GM12878 (cell line): ENCODE data around the gene CHMP3. TPM values are rescaled to one million over a fixed set of nuclear protein-coding genes. Genes with fewer than 3 reads are reported as not detected.

Experiments used
- ATAC-seq: fragments of 200-7000 bp; cut with Tn5 transposase; 3 replicates; pipeline ENCODE4 v1.9.1; 2020; ENCODE audit warnings: mild to moderate bottlenecking, moderate library complexity
- BruUV-seq: library from RNA; stranded (reverse); fragments of 400-500 nt; replicated peaks from 2 replicates; lab custom pipeline; 2021; lab: Mats Ljungman, UMichigan
- CTCF ChIA-PET: fragments of 300-600 bp; sonication (Branson Sonifier 250); formaldehyde crosslinking; extraction: SDS; loops from one replicate; lab custom pipeline; 2021; ENCODE audit warnings: inconsistent platforms; lab: Yijun Ruan, JAX
- POLR2A ChIA-PET: fragments of 350-600 bp; formaldehyde crosslinking; extraction: SDS; loops from one replicate; lab custom pipeline; 2021; ENCODE audit warnings: inconsistent platforms; lab: Charles Lee
- RAD21 ChIA-PET: fragments of 300-600 bp; sonication (Branson Sonifier 250); formaldehyde crosslinking; loops from one replicate; lab custom pipeline; 2023; ENCODE audit warnings: antibody characterized with exemption; ENCODE audit not compliant: unreplicated experiment; lab: Charles Lee
- SMC1A ChIA-PET: fragments of 300-600 bp; sonication (Branson Sonifier 250); formaldehyde crosslinking; loops from one replicate; lab custom pipeline; 2023; ENCODE audit not compliant: unreplicated experiment, uncharacterized antibody; lab: Charles Lee
- DNase-seq: peaks from one replicate; pipeline ENCODE4 v3.0.0-alpha.2; 2011; ENCODE audit warnings: low read depth, low spot score
- FAIRE-seq: peaks from 3 replicates; lab custom pipeline; 2011; peaks lifted over from hg19 to GRCh38; lab: Jason Lieb, UNC
- H2AFZ ChIP-seq: 2 replicates; pipeline ENCODE4 v1.6.0; 2011; ENCODE audit warnings: low read depth, low read length, control low read depth; ENCODE audit not compliant: control insufficient read depth
- H3K27ac ChIP-seq: 2 replicates; pipeline ENCODE4 v1.5.1; 2011; ENCODE audit warnings: control low read depth; ENCODE audit not compliant: control insufficient read depth, insufficient read depth
- H3K27me3 ChIP-seq, 2 experiments: replicated peaks in 1 of 2; 2 replicates each; pipeline versions ENCODE4 v1.6.0 to v1.6.1; 2011; ENCODE audit warnings: low read length in 1 of 2; ENCODE audit not compliant: control insufficient read depth in 2 of 2, insufficient read depth in 2 of 2
- H3K36me3 ChIP-seq, 2 experiments: 2 replicates each; pipeline ENCODE4 v1.5.1; 2011; ENCODE audit warnings: low read length in 1 of 2; ENCODE audit not compliant: control insufficient read depth in 2 of 2, insufficient read depth in 2 of 2
- H3K4me1 ChIP-seq: 2 replicates; pipeline ENCODE4 v1.6.1; 2011; ENCODE audit warnings: mild to moderate bottlenecking, low read length, moderate library complexity, mixed read lengths; ENCODE audit not compliant: control insufficient read depth, insufficient read depth
- H3K4me2 ChIP-seq: 2 replicates; pipeline ENCODE4 v1.6.0; 2011; ENCODE audit warnings: control low read depth; ENCODE audit not compliant: control insufficient read depth, insufficient read depth
- H3K4me3 ChIP-seq: fragments of 200-600 bp; sonication (generic); 2 replicates; pipeline ENCODE4 v1.5.1; 2016
- H3K79me2 ChIP-seq: 2 replicates; pipeline ENCODE4 v1.6.0; 2011; ENCODE audit warnings: low read length; ENCODE audit not compliant: control insufficient read depth, insufficient read depth
- H3K9ac ChIP-seq: 2 replicates; pipeline ENCODE4 v1.8.0; 2011; ENCODE audit warnings: low read length, control low read depth, mixed read lengths; ENCODE audit not compliant: control insufficient read depth, insufficient read depth
- H3K9me3 ChIP-seq: replicated peaks from 3 replicates; pipeline ENCODE4 v1.5.1; 2011; ENCODE audit warnings: mild to moderate bottlenecking, low read length; ENCODE audit not compliant: control insufficient read depth, insufficient read depth
- H4K20me1 ChIP-seq: 2 replicates; pipeline ENCODE4 v1.6.0; 2011; ENCODE audit not compliant: control insufficient read depth, insufficient read depth
- DPF2 ChIP-seq: fragments of 450-650 bp; IDR thresholded peaks from 2 replicates; pipeline ENCODE4 v1.6.1; 2017; ENCODE audit warnings: mild to moderate bottlenecking
- ESRRA ChIP-seq: IDR thresholded peaks from 2 replicates; pipeline ENCODE4 v1.6.1; 2012; ENCODE audit warnings: mild to moderate bottlenecking, low read length, improper control_type of control experiment
- MTA3 ChIP-seq: IDR thresholded peaks from 2 replicates; pipeline ENCODE4 v1.6.1; 2012; ENCODE audit warnings: low read length, inconsistent platforms, borderline replicate concordance
- NFIC ChIP-seq: IDR thresholded peaks from 2 replicates; pipeline ENCODE4 v1.6.1; 2012; ENCODE audit warnings: low read depth, mild to moderate bottlenecking, inconsistent platforms, low read length, moderate library complexity
- NRF1 ChIP-seq: conservative IDR thresholded peaks from 2 replicates; pipeline ENCODE4 v1.6.1; 2011; ENCODE audit warnings: mild to moderate bottlenecking, low read depth, low read length, improper control_type of control experiment
- TCF7 ChIP-seq: IDR thresholded peaks from 2 replicates; pipeline ENCODE4 v1.6.1; 2014; ENCODE audit warnings: antibody characterized with exemption, borderline replicate concordance
- ZBTB4 ChIP-seq: fragments of 450-650 bp; formaldehyde crosslinking; IDR thresholded peaks from 2 replicates; pipeline ENCODE4 v1.4.0; 2022; ENCODE audit warnings: mild to moderate bottlenecking, moderate library complexity
- ZNF24 ChIP-seq: fragments of 450-650 bp; IDR thresholded peaks from 2 replicates; pipeline ENCODE4 v1.6.1; 2017; ENCODE audit warnings: antibody characterized with exemption, mild to moderate bottlenecking
- ZNF687 ChIP-seq: fragments of 450-650 bp; IDR thresholded peaks from 2 replicates; pipeline ENCODE4 v1.6.1; 2017; ENCODE audit warnings: mild to moderate bottlenecking, moderate library complexity
- WGBS: methylation state at CpG from one replicate; pipeline ENCODE4 v1.1.6; 2016; ENCODE audit warnings: low lambda C conversion rate; ENCODE audit not compliant: insufficient replicate concordance, insufficient coverage; ENCODE audit errors: missing lambda C conversion rate; 5-methylcytosine and 5-hydroxymethylcytosine counted together
- in situ Hi-C: fragments of 300-500 bp; cut with MboI; formaldehyde crosslinking; loops from 9 replicates; pipeline ENCODE4 v1.14.3; 2018; ENCODE audit warnings: mixed read lengths
- intact Hi-C: fragments of 100-400 bp; cut with micrococcal nuclease; formaldehyde crosslinking; loops from one replicate; pipeline ENCODE4 v1.14.2; 2022; ENCODE audit not compliant: unreplicated experiment
- polyA plus RNA-seq, 11 experiments: library from polyadenylated mRNA; depleted of rRNA in 4 of 11; unstranded in 6 of 11; stranded (reverse) in 5 of 11; fragments of >200 nt; fragmentation: Nextera tagmentation in 4 of 11; fragmentation: Illumina TruSeq in 1 of 11; extraction: Ambion mirVana in 4 of 11; extraction: Trizol in 1 of 11; gene quantifications; 1 replicate in 1 of 11; 2 replicates in 10 of 11; pipeline versions ENCODE4 v1.2.1 to v1.2.3, GENCODE V29; 2011 to 2016; ENCODE audit warnings: inconsistent platforms in 2 of 11, missing spikeins in 2 of 11, low read depth in 1 of 11
- total RNA-seq, 4 experiments: library from RNA; depleted of rRNA in 3 of 4; stranded (reverse); fragments of >200 nt in 3 of 4; fragmentation: Illumina TruSeq in 1 of 4; extraction: Trizol in 1 of 4; gene quantifications; 2 replicates each; pipeline versions ENCODE4 v1.2.1 to v1.2.3, GENCODE V29; 2013 to 2021

CHMP3 gene
- total and polyA plus RNA-seq, 10 of the 15 experiments (the other 5 are each of a cell fraction or from before 2014, with no cell fraction given): 22.5 to 56.8 (median 32.5) TPM

- H3K9ac ChIP-seq: no peak overlapping the region
- no peaks in the 10 kb centered on the region for H3K36me3 ChIP-seq
- ATAC-seq (peak; percentile 69), DNase-seq (no peak)
- no peaks in the 10 kb centered on the region for H4K20me1 ChIP-seq
- no peaks in the 10 kb centered on the region for H3K9me3 ChIP-seq
- ChIA-PET RAD21 (no interaction called here), SMC1A (interaction anchor here (1.4 to 1.7 kb wide), 2 partner anchors 9 to 11 kb away, joined by 3 to 8 read pairs; no protein-coding TSS in a partner anchor)
- H3K4me3 ChIP-seq: no peak overlapping the region
- no peak overlapping the region; the same call in 1 of the 2 replicates for H3K4me2 ChIP-seq
- no peaks in the 10 kb centered on the region for H3K27me3 ChIP-seq
- intact Hi-C loops: no loop called here
- TF ChIP-seq NFIC (0 out of 2 replicates have a peak, but pooled peaks have one; percentile 26), TCF7 (no peak), ZNF24 (no peak)
- TF ChIP-seq, all 136 proteins: peak for 1
- peak; percentile 76 for FAIRE-seq
- CTCF ChIA-PET: no interaction called here
- 20% methylated on average over 2 of the region's 2 CpGs for WGBS
- H3K79me2 ChIP-seq: no peaks in the 10 kb centered on the region
- H3K4me1 ChIP-seq: no peaks in the 10 kb centered on the region
- H3K27ac ChIP-seq: no peak overlapping the region
- POLR2A ChIA-PET: interaction anchor here (0.6 kb wide), 1 partner anchor 177 kb away, joined by 4 read pairs; no protein-coding TSS in a partner anchor
- no TSS peak for BruUV-seq
- peak overlapping the region; percentile 79 for H2AFZ ChIP-seq
- in situ Hi-C loops: no loop called here
Observed at GRCh38 chr2:86584151-86584913, 21.1 kb upstream of the CHMP3 start.

GRCh38 chr2:86580560-86580959 is 17.3 kb upstream of the CHMP3 start:
- Histone ChIP-seq H3K27me3 (no peaks in the 10 kb centered on the region), H3K9ac (no peak overlapping the region), H3K4me1 (no peaks in the 10 kb centered on the region), H3K27ac (no peak overlapping the region), H3K9me3 (no peaks in the 10 kb centered on the region), H3K4me3 (no peak overlapping the region), H2AFZ (no peak overlapping the region), H4K20me1 (no peaks in the 10 kb centered on the region), H3K36me3 (no peaks in the 10 kb centered on the region), H3K79me2 (no peaks in the 10 kb centered on the region), H3K4me2 (no peak overlapping the region)
- ChIA-PET CTCF (no interaction called here), POLR2A (no interaction called here), SMC1A (no interaction called here), RAD21 (no interaction called here)
- DNase-seq: no peak
- in situ Hi-C loops: no loop called here
- ATAC-seq: no peak
- intact Hi-C loops: no loop called here
- FAIRE-seq: no peak
- BruUV-seq: no TSS peak
- TF ChIP-seq NRF1 (no peak), MTA3 (no peak), ZNF687 (no peak), ZBTB4 (CRISPR knock-in tag) (no peak), ESRRA (no peak), DPF2 (no peak)
